Glutamatergic neuron (in vitro differentiated cells): ENCODE measurements around the gene DGUOK. TPM values are rescaled to one million over a fixed set of nuclear protein-coding genes. Genes with fewer than 3 reads are reported as not detected.

Experiments used
- DNase-seq: peaks from one replicate; pipeline ENCODE4 v3.0.0; 2022
- H3K27ac Mint-ChIP-seq: one replicate; pipeline ENCODE4 v1.8.0; 2020; ENCODE audit warnings: mild to moderate bottlenecking, mixed read lengths, inconsistent platforms; ENCODE audit not compliant: unreplicated experiment
- H3K27me3 Mint-ChIP-seq: one replicate; pipeline ENCODE4 v1.8.0; 2020; ENCODE audit warnings: mild to moderate bottlenecking, moderate library complexity, mixed read lengths, inconsistent platforms; ENCODE audit not compliant: unreplicated experiment
- H3K36me3 Mint-ChIP-seq: one replicate; pipeline ENCODE4 v1.8.0; 2020; ENCODE audit warnings: mild to moderate bottlenecking, mixed read lengths, inconsistent platforms; ENCODE audit not compliant: unreplicated experiment
- H3K4me1 Mint-ChIP-seq: one replicate; pipeline ENCODE4 v1.8.0; 2020; ENCODE audit warnings: mild to moderate bottlenecking, low read depth, mixed read lengths, inconsistent platforms; ENCODE audit not compliant: unreplicated experiment
- H3K4me3 Mint-ChIP-seq: one replicate; pipeline ENCODE4 v1.8.0; 2020; ENCODE audit warnings: mild to moderate bottlenecking, mixed read lengths, inconsistent platforms; ENCODE audit not compliant: unreplicated experiment
- H3K9me3 Mint-ChIP-seq: one replicate; pipeline ENCODE4 v1.8.0; 2020; ENCODE audit warnings: mild to moderate bottlenecking, moderate library complexity, mixed read lengths, inconsistent platforms; ENCODE audit not compliant: unreplicated experiment
- total RNA-seq: library from RNA; stranded (reverse); fragmentation: NEBNext Ultra II Directional; extraction: Animal tissue kit (Norgen Biotek cat#: 25700); gene quantifications from one replicate; pipeline ENCODE4 v1.2.1, GENCODE V29; 2021; ENCODE audit not compliant: unreplicated experiment
- TF ChIP-seq, protein P1 (sequence below): fragments of 200-600 bp; sonication (generic); IDR thresholded peaks from one replicate; pipeline ENCODE4 v1.5.0; 2021; ENCODE audit not compliant: partially characterized antibody, unreplicated experiment

DGUOK gene
- total RNA-seq, 1 donor from 2014 or later: 96.8 TPM

DNA sequence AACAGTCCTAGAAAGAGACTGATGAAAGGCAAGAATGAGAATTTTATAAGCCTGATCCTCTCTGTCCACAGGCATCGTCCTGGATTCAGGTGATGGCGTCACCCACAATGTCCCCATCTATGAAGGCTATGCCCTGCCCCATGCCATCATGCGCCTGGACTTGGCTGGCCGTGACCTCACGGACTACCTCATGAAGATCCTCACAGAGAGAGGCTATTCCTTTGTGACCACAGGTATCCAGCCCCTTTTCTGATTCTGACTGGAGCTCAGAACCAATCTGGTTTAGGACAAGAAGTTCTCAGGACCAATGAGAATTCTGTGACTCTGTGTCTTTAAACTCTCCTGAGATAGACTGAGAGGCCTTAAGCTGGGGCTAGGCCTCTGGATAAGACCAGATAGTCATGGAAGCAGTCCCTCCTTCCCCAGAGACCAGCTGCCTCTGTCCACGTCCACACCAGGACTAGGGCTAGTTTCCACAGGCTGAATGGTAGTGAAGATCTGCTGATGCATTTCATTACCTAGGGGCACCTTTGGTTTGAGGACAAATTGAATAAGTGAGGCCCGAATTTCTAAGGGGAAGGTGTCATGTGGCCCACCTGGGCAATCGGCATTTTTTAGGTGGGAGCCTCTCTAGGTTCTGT, 13.1 kb upstream of the DGUOK start:
- no peaks in the 10 kb centered on the region for H3K36me3 Mint-ChIP-seq
- no peak overlapping the region for H3K27ac Mint-ChIP-seq
- no peak overlapping the region for H3K4me3 Mint-ChIP-seq
- no peaks in the 10 kb centered on the region for H3K4me1 Mint-ChIP-seq
- H3K9me3 Mint-ChIP-seq: no peaks in the 10 kb centered on the region
- DNase-seq: no peak
- TF ChIP-seq, protein P1, sequence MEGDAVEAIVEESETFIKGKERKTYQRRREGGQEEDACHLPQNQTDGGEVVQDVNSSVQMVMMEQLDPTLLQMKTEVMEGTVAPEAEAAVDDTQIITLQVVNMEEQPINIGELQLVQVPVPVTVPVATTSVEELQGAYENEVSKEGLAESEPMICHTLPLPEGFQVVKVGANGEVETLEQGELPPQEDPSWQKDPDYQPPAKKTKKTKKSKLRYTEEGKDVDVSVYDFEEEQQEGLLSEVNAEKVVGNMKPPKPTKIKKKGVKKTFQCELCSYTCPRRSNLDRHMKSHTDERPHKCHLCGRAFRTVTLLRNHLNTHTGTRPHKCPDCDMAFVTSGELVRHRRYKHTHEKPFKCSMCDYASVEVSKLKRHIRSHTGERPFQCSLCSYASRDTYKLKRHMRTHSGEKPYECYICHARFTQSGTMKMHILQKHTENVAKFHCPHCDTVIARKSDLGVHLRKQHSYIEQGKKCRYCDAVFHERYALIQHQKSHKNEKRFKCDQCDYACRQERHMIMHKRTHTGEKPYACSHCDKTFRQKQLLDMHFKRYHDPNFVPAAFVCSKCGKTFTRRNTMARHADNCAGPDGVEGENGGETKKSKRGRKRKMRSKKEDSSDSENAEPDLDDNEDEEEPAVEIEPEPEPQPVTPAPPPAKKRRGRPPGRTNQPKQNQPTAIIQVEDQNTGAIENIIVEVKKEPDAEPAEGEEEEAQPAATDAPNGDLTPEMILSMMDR: no peak
- H3K27me3 Mint-ChIP-seq: no peaks in the 10 kb centered on the region

DNA sequence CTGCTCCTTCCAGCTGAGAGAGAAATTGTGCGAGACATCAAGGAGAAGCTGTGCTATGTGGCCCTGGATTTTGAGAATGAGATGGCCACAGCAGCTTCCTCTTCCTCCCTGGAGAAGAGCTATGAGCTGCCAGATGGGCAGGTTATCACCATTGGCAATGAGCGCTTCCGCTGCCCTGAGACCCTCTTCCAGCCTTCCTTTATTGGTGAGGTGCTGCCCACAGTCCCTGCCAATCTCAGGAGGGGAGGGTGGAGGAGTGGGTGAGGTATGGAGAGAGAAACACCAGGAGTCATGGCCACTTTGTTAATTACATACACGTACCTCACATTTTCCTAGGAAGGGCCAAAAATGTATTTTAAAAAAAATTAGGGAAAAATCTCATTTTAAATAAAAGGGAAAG, 12.0 kb upstream of the DGUOK start:
- H3K9me3 Mint-ChIP-seq: no peaks in the 10 kb centered on the region
- no peaks in the 10 kb centered on the region for H3K27me3 Mint-ChIP-seq
- no peaks in the 10 kb centered on the region for H3K36me3 Mint-ChIP-seq
- H3K4me3 Mint-ChIP-seq: no peak overlapping the region
- no peak overlapping the region for H3K27ac Mint-ChIP-seq
- H3K4me1 Mint-ChIP-seq: no peaks in the 10 kb centered on the region
- TF ChIP-seq, protein P1: no peak
- DNase-seq: no peak

DNA sequence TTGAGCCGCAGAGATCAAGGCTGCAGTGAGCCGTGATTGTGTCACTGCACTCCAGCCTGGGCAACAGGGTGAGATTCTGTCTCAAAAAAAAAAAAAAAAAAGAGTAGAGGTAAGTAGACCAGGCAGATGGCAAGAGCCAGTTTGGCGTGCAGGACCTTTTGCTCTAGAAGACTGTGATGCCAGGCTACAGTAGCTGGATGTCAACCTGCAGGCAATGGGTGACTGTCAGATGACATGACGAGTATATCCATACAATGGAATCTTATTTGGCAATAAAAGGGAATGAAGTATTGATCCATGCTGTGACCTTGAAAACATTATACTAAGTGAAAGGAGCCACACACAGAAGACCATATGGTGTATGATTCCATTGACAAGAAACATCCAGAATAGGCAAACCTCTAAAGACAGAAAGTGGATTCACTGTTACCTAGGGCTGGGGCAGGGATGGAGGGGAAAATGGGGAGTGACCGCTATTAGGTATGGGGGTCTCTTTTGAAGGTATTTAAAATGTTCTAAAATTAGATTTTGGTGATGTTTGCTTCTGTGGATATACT, 11.2 kb upstream of the DGUOK start:
- H3K36me3 Mint-ChIP-seq: no peaks in the 10 kb centered on the region
- H3K27ac Mint-ChIP-seq: no peak overlapping the region
- no peaks in the 10 kb centered on the region for H3K27me3 Mint-ChIP-seq
- no peak for DNase-seq
- TF ChIP-seq, protein P1: no peak
- H3K4me1 Mint-ChIP-seq: no peaks in the 10 kb centered on the region
- H3K9me3 Mint-ChIP-seq: no peaks in the 10 kb centered on the region
- no peak overlapping the region for H3K4me3 Mint-ChIP-seq

DNA sequence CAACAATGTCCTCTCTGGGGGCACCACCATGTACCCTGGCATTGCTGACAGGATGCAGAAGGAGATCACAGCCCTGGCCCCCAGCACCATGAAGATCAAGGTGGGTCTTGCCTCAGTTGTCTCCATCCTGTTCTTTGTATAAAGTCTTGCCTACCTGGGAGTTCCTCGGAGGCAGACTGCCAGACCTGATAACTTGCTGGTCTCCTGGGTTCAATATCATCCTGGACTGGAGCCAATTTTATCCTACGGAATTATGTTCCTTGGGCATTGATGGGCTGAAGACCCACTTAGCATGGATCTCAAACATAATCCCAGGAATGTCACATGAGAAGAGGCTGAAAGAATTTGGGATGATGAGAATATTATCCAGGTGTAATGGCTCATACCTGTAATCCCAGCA, 10.0 kb upstream of the DGUOK start:
- H3K27ac Mint-ChIP-seq: no peak overlapping the region
- no peaks in the 10 kb centered on the region for H3K9me3 Mint-ChIP-seq
- peaks cover 4% of the 10 kb centered on the region for H3K4me1 Mint-ChIP-seq
- H3K27me3 Mint-ChIP-seq: no peaks in the 10 kb centered on the region
- TF ChIP-seq, protein P1: no peak
- no peaks in the 10 kb centered on the region for H3K36me3 Mint-ChIP-seq
- no peak for DNase-seq
- no peak overlapping the region for H3K4me3 Mint-ChIP-seq

DNA sequence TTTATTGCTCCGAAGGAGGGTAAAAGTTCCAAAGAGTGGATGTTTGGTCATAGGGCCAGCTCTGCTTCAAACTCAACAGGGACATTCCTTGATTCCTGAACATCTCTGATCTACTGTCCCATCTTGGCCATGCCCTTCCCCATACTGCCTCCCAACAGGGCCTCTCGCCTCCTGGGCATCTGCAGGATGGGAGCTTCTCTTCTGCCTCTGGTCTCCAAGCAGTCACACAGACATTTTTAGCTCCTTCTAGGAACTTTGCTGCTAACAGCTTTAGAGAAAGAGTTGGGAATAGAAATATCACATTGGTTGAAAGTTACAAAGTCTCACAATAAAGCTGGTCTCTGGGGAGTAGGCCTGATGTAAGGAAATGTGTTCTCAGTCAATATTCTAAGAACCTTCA, 9.4 kb upstream of the DGUOK start:
- Mint-ChIP-seq H3K4me3 (no peak overlapping the region), H3K36me3 (no peaks in the 10 kb centered on the region), H3K27me3 (no peaks in the 10 kb centered on the region), H3K4me1 (peaks cover 4% of the 10 kb centered on the region), H3K9me3 (no peaks in the 10 kb centered on the region), H3K27ac (no peak overlapping the region)
- TF ChIP-seq, protein P1: no peak
- DNase-seq: no peak
